Measurements from ENCODE around the gene CEP131. TPM values are rescaled to one million over a fixed set of nuclear protein-coding genes. Genes with fewer than 3 reads are reported as not detected.

CEP131 gene
- total and polyA plus RNA-seq, 2 of the 4 experiments (the other 2 are of a cell fraction) = 4.8 to 9.6 TPM

GRCh38 chr17:81250286-81251093, 27.7 kb upstream of the CEP131 start:
- no peak for ATAC-seq (ENCODE audit: low read depth)
- no peak overlapping the region for H3K27ac ChIP-seq (ENCODE audit: insufficient read depth, low read length)
- CTCF ChIA-PET = no interaction called here

More at GRCh38 chr17:81250286-81251093, 27.7 kb upstream of the CEP131 start:
- dilution Hi-C loops (cut with HindIII; ENCODE audit: low sequenced_read_pairs, unreplicated experiment) (no loop called here), in situ Hi-C loops (cut with MboI; ENCODE audit: low sequenced_read_pairs) (no loop called here), intact Hi-C loops (cut with micrococcal nuclease) (no loop called here)
- H3K36me3 ChIP-seq (ENCODE audit: control insufficient read depth, insufficient read depth, low read length) = peaks cover 29% of the 10 kb centered on the region
- H2BK5ac ChIP-seq (ENCODE audit: low read depth, low read length, poor library complexity, severe bottlenecking) = no peak overlapping the region
- H2AK5ac ChIP-seq (ENCODE audit: low read depth, low read length) = no peak overlapping the region
- peaks cover 7% of the 10 kb centered on the region for H3K4me1 ChIP-seq (ENCODE audit: control insufficient read depth, insufficient read depth, low read length)
- peaks cover 20% of the 10 kb centered on the region for H4K20me1 ChIP-seq (ENCODE audit: insufficient read depth, low read length)
- no peak overlapping the region for H2BK120ac ChIP-seq (ENCODE audit: low read depth, low read length)
- H3K4me3 ChIP-seq (ENCODE audit: insufficient read depth, low read depth, low read length) = no peak overlapping the region
- no peak overlapping the region for H3K4ac ChIP-seq (ENCODE audit: low read depth, low read length)
- H4K91ac ChIP-seq (ENCODE audit: insufficient read depth, low read depth, low read length) = no peak overlapping the region
- WGBS, 2 experiments (ENCODE audit: extremely low coverage in 2 of 2, insufficient read length in 1 of 2) = 86% methylated on average over 19 of the region's 31 CpGs; no CpG with 5 or more reads in 1 of the 2 experiments
- TF ChIP-seq SMC3 (IDR thresholded peaks at IDR 0.05; ENCODE audit: low read depth, low read length) = no peak
- no peak for TF ChIP-seq RAD21 (IDR thresholded peaks at IDR 0.05; ENCODE audit: low read length)
- TF ChIP-seq RFX5 (IDR thresholded peaks at IDR 0.05; ENCODE audit: low read depth, low read length) = no peak
- no peak for TF ChIP-seq NFE2L2 (IDR thresholded peaks at IDR 0.05; ENCODE audit: low read depth, low read length)
- TF ChIP-seq CEBPB (IDR thresholded peaks at IDR 0.05; ENCODE audit: low read depth, low read length) = no peak
- no peak for TF ChIP-seq POLR2A (IDR thresholded peaks at IDR 0.05; ENCODE audit: low read depth, low read length)
- TF ChIP-seq BHLHE40 (IDR thresholded peaks at IDR 0.05; ENCODE audit: low read depth, low read length) = no peak
- TF ChIP-seq CHD1 (IDR thresholded peaks at IDR 0.05; ENCODE audit: low read depth, low read length) = no peak
- no peak for TF ChIP-seq CTCF (conservative IDR thresholded peaks at IDR 0.05; ENCODE audit: low read depth, low read length)
- no peak for TF ChIP-seq MAZ (IDR thresholded peaks at IDR 0.05; ENCODE audit: borderline replicate concordance, low read depth, low read length)
- TF ChIP-seq MAFK (IDR thresholded peaks at IDR 0.05; ENCODE audit: low read depth, low read length) = no peak
- no peak for TF ChIP-seq ELK1 (IDR thresholded peaks at IDR 0.05; ENCODE audit: borderline replicate concordance, low read depth, low read length)
- TF ChIP-seq USF2 (IDR thresholded peaks at IDR 0.05; ENCODE audit: low read depth, low read length) = no peak
- TF ChIP-seq FOS (IDR thresholded peaks at IDR 0.05; ENCODE audit: low read depth, low read length) = no peak
- no peak for TF ChIP-seq RCOR1 (IDR thresholded peaks at IDR 0.05; ENCODE audit: insufficient replicate concordance, low read length)
- no peak for TF ChIP-seq MXI1 (IDR thresholded peaks at IDR 0.05; ENCODE audit: borderline replicate concordance, low read depth, low read length)
- H3K23ac ChIP-seq (ENCODE audit: low read depth, low read length) = no peak overlapping the region
- H2AK9ac ChIP-seq (replicated peaks; ENCODE audit: low read depth, low read length, poor library complexity) = no peak overlapping the region
- H3K56ac ChIP-seq (ENCODE audit: extremely low read depth, insufficient read depth, low read length) = no peak overlapping the region
- no peak overlapping the region for H4K5ac ChIP-seq (ENCODE audit: low read depth, low read length)
- H3K14ac ChIP-seq (replicated peaks; ENCODE audit: low read depth, low read length) = no peak overlapping the region
- no peak overlapping the region for H4K8ac ChIP-seq (ENCODE audit: low read depth in 2 of 2, low read length in 2 of 2)
- peaks cover 7% of the 10 kb centered on the region for H3K9me1 ChIP-seq (ENCODE audit: insufficient read depth, low read length)
- H3K9me3 ChIP-seq (ENCODE audit: control insufficient read depth, insufficient read depth, low read length) = no peaks in the 10 kb centered on the region
- H2AFZ ChIP-seq (replicated peaks; ENCODE audit: low read length, poor library complexity) = no peak overlapping the region
- POLR2A ChIA-PET (ENCODE audit: unreplicated experiment) = no interaction called here
- BruUV-seq (replicated peaks) = no TSS peak
- DNase-seq = no peak
- no peaks in the 10 kb centered on the region for H3K27me3 ChIP-seq (ENCODE audit: control insufficient read depth, insufficient read depth, low read length)
- H2BK20ac ChIP-seq (ENCODE audit: low read depth, low read length) = no peak overlapping the region
- peaks cover 9 to 22% of the 10 kb centered on the region in 2 experiments; a peak in 3 of 4 replicates for H3K79me1 ChIP-seq (ENCODE audit: low read depth in 1 of 2, low read length in 2 of 2)
- H3K4me2 ChIP-seq (ENCODE audit: low read depth, low read length) = no peak overlapping the region
- H3K9ac ChIP-seq (ENCODE audit: low read depth, low read length) = no peak overlapping the region
- H2BK15ac ChIP-seq (ENCODE audit: low read depth, low read length) = no peak overlapping the region
- no peak overlapping the region for H3K18ac ChIP-seq (ENCODE audit: low read depth, low read length)

Data from IMR-90 (cell line).